RWPE1 (cell line): Measurements from ENCODE around the gene C4BPB.

ENCODE experiments used
- CTCF ChIA-PET: fragments of 350-600 bp; sonication (Branson Sonifier 250); formaldehyde crosslinking; extraction: SDS; loops from one replicate; lab custom pipeline; 2021; lab: Yijun Ruan, JAX
- POLR2A ChIA-PET: fragments of 400-600 bp; formaldehyde crosslinking; extraction: SDS; loops from one replicate; lab custom pipeline; 2020; ENCODE audit warnings: antibody characterized with exemption; ENCODE audit not compliant: low non-redundant PET; lab: Yijun Ruan, JAX
- DNase-seq: peaks from one replicate; pipeline ENCODE4 v3.0.0; 2012; ENCODE audit warnings: low spot score
- H3K27ac ChIP-seq: fragments of 450-650 bp; 2 replicates; pipeline ENCODE4 v1.5.1; 2017
- TF ChIP-seq, protein P1 (sequence below): fragments of 450-650 bp; conservative IDR thresholded peaks from 2 replicates; pipeline ENCODE4 v1.5.1; 2017; ENCODE audit warnings: low read depth, mild to moderate bottlenecking

Gene C4BPB

DNA sequence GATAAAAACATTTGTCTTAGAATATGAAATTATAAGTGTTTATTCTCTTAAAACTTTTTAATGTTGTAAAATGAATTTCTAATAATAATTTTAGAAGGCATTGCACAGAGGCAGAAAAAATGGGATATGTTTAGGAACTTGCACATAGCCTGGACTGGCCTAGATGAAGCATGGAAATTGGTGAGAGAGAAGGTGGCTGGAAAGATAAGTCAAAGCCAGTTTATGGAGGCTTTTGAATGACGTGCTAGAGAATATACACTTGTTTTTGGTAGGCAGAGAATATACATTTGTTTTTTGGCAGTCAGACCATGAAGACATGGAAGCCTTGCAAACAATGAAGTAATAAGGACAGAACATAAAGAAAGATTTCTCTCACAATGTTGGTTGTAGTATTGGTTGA is 13.1 kb downstream of the C4BPB start:
- TF ChIP-seq, protein P1, sequence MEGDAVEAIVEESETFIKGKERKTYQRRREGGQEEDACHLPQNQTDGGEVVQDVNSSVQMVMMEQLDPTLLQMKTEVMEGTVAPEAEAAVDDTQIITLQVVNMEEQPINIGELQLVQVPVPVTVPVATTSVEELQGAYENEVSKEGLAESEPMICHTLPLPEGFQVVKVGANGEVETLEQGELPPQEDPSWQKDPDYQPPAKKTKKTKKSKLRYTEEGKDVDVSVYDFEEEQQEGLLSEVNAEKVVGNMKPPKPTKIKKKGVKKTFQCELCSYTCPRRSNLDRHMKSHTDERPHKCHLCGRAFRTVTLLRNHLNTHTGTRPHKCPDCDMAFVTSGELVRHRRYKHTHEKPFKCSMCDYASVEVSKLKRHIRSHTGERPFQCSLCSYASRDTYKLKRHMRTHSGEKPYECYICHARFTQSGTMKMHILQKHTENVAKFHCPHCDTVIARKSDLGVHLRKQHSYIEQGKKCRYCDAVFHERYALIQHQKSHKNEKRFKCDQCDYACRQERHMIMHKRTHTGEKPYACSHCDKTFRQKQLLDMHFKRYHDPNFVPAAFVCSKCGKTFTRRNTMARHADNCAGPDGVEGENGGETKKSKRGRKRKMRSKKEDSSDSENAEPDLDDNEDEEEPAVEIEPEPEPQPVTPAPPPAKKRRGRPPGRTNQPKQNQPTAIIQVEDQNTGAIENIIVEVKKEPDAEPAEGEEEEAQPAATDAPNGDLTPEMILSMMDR = no peak
- ChIA-PET POLR2A (no interaction called here), CTCF (no interaction called here)
- no peak for DNase-seq
- H3K27ac ChIP-seq = no peak overlapping the region

DNA sequence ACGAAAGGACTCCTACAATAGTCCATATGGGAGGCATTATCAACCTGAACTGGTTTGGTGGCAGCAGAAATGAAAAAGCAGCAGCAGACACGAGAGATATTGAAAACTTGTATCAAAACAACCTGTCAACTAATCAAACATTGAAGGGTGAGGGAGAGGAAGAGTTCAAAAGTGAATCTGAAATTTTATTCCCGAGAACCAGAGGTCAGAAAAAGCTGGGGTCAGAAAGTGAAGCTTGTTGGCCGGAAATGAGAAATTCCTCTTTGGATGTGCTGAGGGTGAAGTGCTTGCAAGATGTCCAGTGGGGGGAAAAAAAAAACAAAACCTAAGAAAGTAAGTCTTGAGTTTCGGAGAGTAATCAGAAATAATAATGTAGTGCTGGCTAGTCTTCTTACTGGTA is 13.5 kb downstream of the C4BPB start:
- ChIA-PET POLR2A (no interaction called here), CTCF (no interaction called here)
- DNase-seq = no peak
- no peak overlapping the region for H3K27ac ChIP-seq
- TF ChIP-seq, protein P1 = no peak

DNA sequence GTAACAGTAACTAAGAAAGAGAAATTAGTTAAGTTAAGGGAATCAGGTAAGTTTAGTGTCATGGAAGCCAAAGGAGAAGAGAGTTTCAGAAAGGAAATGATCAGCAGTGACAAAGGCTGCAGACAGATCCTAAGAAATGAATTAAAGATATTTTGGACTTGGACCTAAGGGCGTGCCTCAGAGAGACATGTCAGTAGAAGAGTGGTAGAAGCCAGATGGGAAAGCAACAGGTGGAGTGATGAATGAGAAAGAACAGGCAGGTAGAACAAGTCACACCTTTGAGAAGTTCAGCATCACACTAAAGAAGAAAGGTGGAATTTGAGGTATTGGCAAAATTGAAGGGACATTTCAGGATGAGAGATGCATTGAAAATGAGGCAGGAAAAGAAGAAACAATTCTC is 14.0 kb downstream of the C4BPB start:
- DNase-seq = no peak
- TF ChIP-seq, protein P1 = no peak
- POLR2A ChIA-PET = no interaction called here
- H3K27ac ChIP-seq = no peak overlapping the region
- CTCF ChIA-PET = no interaction called here

DNA sequence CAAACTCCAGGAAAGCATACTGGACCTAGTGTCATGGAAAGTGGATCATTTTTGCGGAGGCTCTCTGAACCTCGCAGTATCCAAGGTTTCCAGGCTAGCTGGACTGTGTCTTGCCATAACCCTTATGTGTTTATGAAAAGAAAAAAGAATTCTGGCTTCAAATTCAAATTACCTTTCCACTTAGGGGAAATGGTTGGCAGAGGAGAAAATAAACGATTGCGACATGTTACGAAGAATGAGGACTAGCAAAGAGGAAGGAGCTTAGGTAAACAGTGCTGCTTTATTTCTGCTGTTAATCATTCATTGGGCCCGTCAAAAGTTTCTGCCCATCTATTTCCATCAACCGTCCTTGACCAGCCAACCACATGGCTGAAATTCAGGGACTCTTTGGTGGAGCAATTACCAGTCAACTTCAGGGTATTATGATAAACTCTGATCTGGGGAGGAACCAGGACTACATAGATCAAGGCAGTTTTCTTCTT is 15.3 kb downstream of the C4BPB start, which contains the start of gene C4BPA:
Gene C4BPA, plus strand, starts transcription at position 342 of the 482 bp plus-strand sequence. CDS start 8,793 bp downstream, outside the sequence.
- no peak within 1 kb of the TSS for H3K27ac ChIP-seq
- ChIA-PET CTCF (interaction anchor here (0.6 to 0.7 kb wide), 2 partner anchors 440 to 1200 kb away, joined by 3 read pairs; no protein-coding TSS in a partner anchor), POLR2A (no interaction called here)
- TF ChIP-seq, protein P1 = no peak
- no peak for DNase-seq

DNA sequence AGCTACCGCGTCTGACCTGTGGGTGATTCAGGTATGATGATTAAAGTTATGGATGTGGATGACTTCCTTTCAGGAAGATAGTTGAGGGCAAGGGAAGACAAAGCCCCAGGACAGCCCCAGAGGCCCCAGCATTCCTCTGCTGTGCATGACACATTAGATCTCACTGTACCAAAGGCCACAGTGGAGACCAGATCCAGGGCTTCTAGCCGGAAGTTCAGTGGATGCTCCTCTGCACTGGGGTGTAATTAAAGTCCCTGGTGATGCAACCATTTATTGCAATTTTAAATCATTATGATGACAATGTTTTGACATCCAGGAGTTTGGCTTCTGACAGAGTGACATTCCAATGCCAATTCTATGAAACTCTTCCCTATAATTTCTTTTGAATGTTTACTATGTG is 20.3 kb downstream of the C4BPB start:
- H3K27ac ChIP-seq = no peak overlapping the region
- no peak for DNase-seq
- POLR2A ChIA-PET = no interaction called here
- CTCF ChIA-PET = no interaction called here
- TF ChIP-seq, protein P1 = no peak

DNA sequence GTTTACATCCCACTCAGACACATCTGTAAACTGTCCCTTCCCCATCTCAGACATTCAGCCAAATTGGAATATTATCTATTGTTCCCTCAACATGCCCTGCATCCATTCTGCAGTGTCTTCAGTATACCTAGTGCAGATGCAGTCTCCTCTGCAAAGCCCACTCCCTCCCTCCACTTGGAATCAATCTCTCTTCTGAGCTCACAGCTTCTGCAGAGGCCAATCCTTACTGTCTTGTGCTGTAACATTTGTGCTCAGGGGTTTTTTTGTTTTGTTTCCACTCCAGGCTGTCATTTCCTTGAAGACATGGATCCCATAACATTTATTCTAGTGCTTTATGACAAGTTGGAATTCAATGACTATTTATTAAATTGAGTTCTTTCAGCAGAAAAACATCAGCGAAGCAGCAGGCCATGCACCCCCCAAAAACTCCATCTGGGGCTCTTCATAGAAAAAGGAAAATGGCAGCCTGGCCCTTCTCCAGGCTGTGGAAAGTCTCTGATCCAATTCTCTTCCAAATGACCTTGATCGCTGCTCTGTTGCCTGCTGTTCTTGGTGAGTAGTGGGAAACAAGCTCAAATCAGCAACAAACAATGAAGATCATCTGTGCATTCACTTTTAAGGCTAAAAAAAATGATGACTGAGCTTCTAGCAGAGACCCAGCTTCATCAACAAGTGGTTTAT is 24.1 kb downstream of the C4BPB start:
- TF ChIP-seq, protein P1 = no peak
- CTCF ChIA-PET = no interaction called here
- DNase-seq = no peak
- POLR2A ChIA-PET = no interaction called here
- no peak overlapping the region for H3K27ac ChIP-seq
